Right kidney (tissue), 1 donor: ENCODE measurements around the gene IPO13.

Experiments
- DNase-seq: peaks from one replicate; pipeline ENCODE4 v3.0.0-alpha.2; 2016

IPO13 gene

DNA sequence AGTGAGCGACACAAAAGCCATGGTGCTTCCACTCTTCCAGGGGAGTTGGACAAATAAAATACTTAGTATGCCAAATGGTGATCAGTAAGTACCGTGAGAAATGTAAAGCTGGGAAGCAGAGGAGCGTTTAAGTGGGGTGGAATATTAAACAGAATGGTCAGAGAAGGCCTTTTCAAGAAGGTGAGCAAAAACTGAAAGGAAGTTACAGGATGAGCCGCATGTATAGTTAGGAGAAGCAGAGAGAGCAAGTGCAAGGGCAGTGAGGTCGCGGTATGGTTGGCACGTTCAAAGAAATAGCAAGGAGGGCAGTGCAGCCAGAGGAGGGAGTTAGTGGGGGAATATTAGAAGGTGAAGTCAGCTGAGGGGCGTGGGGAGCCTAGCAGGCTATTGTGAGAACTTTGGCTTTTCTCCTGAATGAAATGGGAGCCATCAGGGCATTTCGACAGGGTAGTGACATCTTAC lies 27.3 kb downstream of the IPO13 start:
- DNase-seq: no peak

DNA sequence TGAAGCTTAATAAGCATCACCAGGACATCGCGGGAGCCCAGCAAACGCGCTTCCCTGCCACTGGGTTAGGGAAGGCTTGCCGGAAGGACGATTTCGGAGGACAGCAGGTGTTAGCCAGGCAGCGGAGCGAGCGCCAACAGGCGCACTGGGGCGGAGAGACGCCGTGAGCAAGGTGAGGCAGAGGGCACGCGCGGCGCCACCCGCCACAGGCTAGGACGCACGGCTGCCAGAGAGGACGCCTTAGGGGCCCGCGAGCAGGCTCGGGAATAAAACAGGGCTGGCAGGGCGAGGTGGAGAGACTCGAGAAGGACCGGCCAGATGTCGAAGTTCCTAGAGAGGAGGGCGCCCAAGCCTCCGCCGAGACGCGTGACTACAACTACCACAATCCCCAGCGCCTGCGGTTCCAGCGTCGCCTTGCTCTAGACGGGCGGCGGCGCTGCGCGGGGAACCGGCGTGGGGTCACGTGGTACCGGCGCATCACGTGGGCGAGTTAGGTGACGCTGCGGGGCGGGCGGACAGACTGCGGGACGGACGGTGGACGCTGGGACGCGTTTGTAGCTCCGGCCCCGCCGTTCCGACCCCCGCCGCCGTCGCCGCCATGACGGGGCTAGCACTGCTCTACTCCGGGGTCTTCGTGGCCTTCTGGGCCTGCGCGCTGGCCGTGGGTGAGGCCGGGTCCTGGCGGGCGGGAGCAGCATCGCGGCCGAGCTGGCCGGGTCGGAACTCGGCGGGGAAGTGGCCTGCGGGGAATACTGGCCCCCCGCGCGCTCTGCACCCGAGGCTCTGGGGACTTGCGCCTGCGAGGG lies 27.9 kb downstream of the IPO13 start, which contains the start of gene ATP6V0B:
Gene ATP6V0B, plus strand, starts transcription at position 518 of the 806 bp plus-strand sequence. Its CDS starts 81 bp downstream, at position 599.
- DNase-seq: peak; percentile 93

DNA sequence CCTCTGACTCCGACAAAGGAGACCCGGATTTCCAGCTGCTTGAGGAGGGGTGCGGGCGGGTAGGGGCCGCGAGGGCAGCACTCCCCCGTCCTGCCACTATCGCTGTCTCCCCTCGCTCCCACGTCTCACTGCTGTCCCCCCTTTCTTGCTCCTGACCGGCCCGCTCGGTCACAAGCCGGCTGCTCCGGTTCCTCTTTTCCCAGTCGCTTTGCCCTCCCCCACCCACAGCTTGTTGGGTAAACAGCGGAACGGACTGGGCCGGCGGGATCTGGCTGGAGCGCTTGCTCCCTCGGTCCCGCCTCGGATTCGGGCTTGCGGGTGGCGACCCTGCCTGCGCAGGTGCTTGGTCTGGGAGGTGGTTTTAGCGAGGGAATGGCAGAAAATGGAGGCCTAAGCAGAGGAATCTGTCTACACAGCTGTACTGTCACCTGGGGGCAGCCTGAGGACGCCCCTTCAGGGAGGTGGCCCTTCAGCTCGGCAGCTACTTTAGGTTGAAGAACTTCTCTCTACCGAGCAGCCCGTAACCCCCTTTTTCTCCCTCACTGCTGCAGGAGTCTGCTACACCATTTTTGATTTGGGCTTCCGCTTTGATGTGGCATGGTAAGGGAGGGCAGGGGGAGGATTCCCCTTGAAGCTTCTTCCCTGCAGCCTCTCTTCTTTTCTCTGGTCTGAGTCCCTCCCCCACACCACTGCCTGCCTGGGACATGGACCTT lies 28.7 kb downstream of the IPO13 start:
- no peak for DNase-seq

DNA sequence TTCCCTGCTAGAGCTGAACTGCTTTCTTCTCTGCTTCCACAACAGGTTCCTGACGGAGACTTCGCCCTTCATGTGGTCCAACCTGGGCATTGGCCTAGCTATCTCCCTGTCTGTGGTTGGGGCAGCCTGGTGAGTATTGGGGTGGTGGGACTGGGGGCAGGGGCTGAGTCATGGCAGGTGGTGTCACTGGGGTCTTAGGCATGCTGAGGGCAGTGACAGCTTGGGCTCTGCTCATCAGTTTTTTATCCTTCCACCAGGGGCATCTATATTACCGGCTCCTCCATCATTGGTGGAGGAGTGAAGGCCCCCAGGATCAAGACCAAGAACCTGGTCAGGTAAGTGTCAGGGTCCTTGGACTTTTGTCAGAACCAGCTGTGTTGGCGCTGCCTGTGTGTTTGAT lies 29.3 kb downstream of the IPO13 start:
- no peak for DNase-seq

DNA sequence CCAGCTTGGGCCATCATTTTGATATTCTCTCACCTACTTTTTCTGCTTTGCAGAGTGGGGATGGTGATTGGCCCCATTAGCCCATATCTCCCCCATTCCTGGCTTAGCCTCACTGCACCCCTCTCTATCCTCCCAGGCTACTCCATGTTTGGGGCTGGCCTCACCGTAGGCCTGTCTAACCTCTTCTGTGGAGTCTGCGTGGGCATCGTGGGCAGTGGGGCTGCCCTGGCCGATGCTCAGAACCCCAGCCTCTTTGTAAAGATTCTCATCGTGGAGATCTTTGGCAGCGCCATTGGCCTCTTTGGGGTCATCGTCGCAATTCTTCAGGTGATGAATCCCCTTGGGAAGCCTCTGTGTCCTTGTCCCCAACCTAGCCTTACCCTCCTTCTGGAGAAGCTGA lies 30.1 kb downstream of the IPO13 start:
- DNase-seq: no peak

DNA sequence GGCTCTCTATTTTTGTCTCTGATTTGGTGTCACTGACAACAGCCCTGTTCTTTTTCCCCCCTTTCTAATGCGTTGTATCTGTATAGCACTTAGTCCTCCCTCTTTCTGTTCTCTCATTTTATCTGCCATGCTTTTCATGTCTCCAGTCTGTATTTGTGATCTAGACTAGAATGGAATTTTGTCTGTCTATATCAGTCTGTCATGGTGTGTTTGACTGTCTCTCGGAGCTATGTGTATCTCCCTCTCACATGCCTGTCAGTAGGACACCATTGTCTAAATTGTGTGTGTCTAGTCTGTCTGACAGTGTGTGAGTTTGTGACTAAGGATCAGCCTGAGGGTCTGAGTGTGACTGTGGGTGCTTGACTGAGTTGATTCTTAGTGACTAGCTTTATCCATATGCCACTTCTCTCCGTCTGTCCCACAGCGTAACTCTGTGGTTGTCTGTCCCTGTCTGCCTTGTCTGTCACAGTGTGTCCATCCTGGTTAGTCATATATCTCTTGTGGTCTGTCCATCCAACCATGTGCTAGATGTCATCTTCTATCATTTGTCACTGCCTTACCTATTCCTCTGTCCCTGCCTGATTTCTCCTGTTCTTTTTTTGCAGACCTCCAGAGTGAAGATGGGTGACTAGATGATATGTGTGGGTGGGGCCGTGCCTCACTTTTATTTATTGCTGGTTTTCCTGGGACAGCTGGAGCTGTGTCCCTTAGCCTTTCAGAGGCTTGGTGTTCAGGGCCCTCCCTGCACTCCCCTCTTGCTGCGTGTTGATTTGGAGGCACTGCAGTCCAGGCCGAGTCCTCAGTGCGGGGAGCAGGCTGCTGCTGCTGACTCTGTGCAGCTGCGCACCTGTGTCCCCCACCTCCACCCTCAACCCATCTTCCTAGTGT lies 30.9 kb downstream of the IPO13 start:
- DNase-seq: no peak

DNA sequence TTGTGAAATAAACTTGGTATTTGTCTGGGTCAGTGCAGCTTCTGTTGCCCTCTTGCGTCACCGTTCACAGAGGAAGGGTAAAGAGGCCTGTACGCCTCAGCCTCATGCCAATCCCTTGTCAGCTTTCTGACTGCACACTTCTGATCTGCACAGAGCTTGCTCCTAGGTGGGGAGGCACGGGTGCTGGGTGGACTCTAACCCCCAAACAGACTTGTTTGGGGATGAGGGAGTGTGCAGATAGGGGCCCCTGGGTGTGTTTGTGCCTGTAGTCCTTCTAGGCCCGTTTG lies 31.5 kb downstream of the IPO13 start:
- DNase-seq: no peak

DNA sequence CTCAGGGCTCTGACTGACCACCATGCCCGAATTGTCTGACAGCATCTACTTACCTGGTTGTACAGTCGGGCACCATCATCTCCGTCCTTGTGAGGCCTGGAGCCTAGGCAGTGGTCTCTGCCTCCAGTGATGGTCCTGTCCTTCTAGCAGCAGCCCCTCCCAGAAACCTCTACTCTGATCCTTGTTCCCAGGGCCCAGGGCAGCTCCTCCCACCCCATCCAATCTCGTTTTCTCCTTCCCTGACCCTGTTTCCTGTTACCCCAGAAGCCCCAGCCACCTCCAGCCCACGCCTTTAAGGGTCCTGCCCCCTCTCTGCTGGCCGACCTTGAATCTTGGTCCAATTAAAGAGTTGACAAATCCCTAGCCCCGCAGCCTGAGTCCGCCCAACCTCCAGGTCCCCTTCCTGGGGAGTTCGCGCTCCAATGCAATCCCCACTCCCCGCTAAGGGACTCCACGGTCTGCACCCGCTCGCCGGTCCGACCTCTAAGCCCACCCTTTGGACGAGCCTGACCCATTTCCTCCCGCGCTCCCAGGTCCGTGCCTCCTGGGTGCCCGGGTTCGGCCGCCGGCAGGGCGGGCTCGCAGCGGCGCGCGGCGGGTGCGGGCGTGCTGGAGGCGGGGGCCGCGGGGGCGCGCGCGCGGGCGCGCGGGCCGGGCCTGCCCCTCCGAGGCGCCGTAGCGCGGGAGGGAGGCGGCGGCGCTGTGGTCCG lies 32.0 kb downstream of the IPO13 start, which contains the start of gene B4GALT2:
Gene B4GALT2, plus strand, starts transcription at position 660 of the 710 bp plus-strand sequence. CDS start 1,951 bp downstream, outside the sequence.
- DNase-seq: peak; percentile 58

DNA sequence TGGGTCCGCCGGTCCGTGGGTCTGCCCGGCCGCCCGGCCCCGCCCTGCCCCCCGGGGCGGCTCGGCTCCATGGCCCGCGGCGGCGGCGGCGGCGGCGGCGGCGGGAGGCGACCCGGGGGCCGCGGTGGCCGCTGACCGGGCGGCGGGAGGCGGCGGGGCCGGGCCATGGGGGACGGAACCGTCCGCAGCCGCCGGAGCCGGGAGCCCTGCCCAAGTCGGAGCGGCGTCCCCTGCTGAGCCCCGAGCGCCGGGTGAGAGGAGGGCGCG lies 32.4 kb downstream of the IPO13 start:
- DNase-seq: no peak

DNA sequence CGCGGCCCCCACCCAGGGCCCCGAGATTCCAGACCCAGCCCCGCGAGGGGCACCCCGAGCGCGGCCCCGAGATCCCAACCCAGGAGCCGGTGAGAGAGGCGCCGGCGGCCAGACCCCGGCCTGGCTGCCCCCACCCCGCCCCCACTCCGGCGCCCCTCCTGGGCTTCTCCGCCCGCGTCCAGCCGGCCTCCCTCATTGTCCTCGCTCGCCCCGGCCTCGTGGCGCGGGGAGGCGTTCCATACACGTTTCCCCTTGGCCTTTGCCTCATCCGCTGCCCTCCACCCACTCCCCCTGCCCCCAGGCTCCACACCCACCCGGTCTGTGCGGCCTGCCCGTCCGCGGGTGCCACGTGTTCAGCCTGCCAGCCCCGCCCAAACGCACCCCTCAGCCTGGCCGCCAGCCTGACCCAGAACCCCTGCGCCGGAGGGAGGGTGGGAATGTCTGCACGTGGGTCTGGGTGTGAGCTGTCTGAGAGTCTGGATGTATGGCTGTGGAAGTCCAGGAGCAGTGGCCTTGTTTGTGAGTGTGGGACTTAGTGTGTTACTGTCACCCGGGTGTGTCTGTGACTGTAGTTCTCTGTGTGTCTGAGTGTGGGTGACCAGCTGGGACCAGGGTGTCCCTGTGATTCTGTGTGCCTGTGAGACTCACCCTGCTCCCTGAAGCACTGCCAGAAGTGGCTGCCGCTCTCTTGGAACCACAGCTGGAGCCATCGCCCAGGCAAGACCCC lies 32.9 kb downstream of the IPO13 start:
- peak; percentile 55 for DNase-seq

DNA sequence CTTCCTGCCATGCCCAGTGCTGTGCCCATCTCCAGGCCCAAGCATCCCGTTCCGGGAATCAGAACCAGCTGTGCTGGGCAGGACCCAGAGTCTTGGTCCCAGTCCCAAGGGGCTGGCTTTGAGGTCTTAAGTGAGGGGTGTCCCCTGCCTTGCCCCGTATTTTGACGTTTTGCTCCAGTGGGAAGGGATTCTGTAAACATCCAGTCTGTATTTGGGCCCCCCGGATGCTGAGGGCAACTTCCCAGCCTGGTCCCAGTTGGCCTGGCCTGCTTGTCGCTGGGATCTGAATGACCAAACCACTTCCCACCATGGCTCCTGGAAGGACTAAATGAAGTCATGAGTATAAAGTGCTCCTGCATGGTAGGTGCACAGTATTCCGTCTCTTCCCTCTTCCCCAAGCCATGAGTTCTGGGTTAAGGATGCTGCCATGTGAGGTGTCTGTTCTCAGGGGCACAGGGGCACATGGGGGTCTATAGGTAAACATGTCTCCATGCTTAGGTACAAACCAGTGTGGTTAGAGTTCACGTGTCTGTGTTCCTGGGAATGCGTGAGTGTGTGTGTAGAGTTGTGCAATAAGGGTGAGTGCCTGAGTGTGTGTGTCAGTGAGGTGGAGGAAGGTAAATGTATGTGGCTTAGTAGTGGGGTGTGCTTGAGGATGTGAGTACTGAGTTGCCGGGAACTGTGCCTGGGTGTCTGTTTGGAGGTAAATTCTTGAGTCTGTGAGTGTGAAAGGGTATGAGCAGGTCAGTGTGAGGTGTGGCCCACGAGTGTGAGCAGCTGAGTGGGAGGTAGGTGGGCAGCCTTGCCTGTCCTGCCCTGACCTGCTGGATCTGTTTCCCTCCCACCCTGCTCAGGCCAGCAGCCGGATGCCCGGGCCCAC lies 33.7 kb downstream of the IPO13 start:
- DNase-seq: no peak

DNA sequence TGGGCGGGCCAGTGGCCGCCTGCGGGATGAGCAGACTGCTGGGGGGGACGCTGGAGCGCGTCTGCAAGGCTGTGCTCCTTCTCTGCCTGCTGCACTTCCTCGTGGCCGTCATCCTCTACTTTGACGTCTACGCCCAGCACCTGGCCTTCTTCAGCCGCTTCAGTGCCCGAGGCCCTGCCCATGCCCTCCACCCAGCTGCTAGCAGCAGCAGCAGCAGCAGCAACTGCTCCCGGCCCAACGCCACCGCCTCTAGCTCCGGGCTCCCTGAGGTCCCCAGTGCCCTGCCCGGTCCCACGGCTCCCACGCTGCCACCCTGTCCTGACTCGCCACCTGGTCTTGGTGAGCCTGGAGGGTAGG lies 34.4 kb downstream of the IPO13 start:
- no peak for DNase-seq

DNA sequence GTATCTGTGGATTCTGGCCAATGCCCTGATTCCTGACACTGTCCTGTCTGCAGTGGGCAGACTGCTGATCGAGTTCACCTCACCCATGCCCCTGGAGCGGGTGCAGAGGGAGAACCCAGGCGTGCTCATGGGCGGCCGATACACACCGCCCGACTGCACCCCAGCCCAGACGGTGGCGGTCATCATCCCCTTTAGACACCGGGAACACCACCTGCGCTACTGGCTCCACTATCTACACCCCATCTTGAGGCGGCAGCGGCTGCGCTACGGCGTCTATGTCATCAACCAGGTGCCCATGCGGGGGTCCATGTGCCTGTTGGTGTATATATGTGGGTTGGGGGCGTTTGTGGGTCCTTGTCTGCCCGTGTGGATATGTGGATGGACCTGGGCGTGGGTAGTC lies 34.9 kb downstream of the IPO13 start:
- DNase-seq: no peak

DNA sequence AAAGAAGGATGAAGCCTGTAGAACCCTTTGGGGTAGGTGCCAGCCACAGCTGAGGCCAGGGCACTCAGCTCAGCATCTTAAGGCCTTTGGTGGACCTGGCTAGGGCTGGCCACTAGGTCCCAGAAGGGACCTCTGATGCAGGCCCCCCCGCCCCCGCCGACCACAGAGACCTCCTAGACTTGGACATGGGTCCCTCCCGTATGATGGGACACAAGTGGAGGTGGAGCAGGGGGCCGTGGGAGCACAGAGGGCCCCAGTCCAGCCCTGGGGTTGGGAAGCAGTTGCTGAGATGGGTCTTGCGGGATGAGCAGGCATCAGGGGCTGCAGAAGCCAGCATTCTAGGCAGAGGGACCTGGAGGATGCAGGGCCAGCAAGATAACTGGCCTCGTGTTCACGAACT lies 35.5 kb downstream of the IPO13 start:
- no peak for DNase-seq

DNA sequence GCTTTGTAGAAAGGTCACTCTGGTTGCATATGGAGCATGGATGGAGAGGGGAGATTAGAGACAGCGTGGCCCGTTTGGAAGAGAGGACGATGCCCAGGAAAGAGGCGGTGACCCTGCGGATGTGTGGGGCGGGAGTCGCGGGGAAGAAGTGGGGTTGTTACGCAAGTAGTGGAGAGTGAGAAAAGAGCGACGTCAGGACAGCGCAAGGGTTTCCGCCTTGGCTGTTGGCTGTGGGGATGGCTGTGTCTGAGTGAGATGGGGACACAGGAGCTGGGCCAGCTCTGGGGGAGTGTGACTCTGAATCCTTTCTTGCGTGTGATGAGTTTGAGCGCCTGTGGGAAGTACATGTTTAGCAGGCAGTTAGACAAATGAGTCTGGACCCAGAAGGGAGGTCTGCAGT lies 36.1 kb downstream of the IPO13 start:
- DNase-seq: no peak

DNA sequence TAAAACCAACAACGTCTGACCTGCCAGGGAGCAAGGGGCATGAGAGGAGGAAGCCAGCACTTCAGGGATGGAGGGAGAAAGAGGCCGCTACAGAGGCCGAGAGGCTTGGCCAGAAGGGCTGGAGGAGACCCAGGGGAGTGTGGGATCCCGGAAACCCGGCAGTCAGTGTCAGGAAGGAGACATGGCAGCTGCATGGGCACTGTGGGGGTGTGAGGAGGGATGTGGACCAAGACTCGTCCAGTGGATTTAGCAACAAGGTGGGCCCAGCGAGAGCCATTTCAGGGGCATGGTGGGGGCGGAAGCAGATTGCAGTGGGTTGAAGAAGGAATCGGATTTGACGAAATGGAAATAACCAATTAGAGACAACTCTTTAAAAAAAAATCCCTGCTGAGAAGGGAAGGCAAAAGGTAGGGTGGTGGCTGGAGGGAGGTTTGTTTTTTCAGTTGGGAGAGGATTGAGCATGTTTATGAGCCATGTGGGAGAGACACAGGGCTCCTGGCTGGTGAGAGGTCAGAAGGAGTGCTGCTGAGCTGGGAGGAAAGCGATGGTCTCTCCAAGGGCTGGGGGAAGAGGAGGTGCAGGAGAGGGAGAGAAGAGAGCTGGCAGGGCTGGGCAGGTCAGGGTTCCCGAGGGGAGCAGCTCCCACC lies 36.6 kb downstream of the IPO13 start:
- peak; percentile 33 for DNase-seq

DNA sequence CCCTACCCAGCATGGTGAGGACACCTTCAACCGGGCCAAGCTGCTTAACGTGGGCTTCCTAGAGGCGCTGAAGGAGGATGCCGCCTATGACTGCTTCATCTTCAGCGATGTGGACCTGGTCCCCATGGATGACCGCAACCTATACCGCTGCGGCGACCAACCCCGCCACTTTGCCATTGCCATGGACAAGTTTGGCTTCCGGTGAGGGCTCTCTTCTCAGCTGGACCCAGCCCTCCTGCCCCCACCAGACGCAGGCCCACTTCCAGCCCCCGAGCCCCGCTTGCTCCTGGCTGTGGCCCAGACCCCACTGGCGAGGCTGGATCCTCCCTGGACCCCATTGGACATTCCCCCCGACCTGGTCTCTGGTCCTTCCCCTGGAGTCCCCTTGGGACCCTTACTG lies 38.1 kb downstream of the IPO13 start:
- no peak for DNase-seq

DNA sequence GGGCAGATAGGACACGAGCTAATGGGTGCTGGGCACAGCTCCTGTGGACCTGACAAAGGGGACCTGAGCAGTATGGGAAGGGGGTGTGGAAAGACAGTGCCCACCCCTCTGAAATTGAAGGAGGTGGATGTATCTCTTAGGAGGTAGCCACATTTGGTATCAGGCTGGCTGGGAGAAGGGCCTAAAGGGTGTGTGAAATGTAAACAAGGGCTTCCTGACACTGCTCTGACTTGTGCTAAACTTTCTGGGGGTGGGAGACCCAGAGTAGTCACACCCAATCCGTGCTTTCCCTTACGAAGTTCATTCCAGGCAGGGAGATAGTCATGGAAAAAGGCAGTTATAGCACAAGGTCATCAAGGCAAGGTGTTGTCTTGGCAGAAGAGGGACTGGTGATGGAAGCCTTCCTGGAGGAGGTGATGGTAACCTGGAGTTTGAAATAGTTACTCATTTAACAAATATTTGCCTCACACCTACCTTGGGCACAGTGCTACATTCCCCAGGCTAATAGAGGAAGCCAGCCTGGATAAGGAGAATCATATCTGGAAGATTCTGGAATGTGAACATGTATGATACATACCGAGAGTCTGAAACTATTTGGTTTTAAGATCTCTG lies 39.3 kb downstream of the IPO13 start:
- no peak for DNase-seq

DNA sequence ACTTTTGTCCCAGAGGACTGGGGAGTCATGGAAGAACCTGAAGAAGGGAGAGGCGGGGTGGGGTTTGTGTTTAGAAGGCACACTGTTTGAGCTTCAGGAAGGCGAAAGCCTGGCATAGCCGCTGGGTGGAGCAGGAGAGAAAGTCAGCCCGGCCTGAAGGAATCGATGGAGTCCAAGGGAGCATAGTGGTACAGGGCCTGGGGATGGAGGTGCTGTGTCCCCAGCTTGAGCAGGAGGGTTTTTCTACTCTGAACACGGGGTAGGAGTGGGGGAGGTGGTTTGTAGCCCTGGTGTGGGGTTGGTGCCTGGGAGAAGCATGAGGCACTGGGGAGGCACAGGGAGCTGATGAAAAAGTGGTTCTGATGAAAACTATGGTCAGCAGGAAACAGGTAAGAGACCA lies 40.0 kb downstream of the IPO13 start:
- DNase-seq: no peak
